HFFc6 (cell line): Measurements from ENCODE around the gene GIPC3. TPM values are rescaled to one million over a fixed set of nuclear protein-coding genes. Genes with fewer than 3 reads are reported as not detected.
"Not testable (repeated sequence)": the region's sequence is repeated elsewhere in the genome, so short reads cannot be mapped to it uniquely, and the experiment has no call there.

Source experiments
- DNase-seq: peaks from one replicate; pipeline ENCODE4 v3.0.0-alpha.2; 2018
- H3K27ac Mint-ChIP-seq: 2 replicates; pipeline ENCODE4 v1.8.0; 2020; ENCODE audit warnings: mild to moderate bottlenecking, mixed read lengths
- H3K27me3 Mint-ChIP-seq: 2 replicates; pipeline ENCODE4 v1.8.0; 2021; ENCODE audit warnings: mild to moderate bottlenecking, moderate library complexity, mixed read lengths; ENCODE audit not compliant: insufficient read depth
- H3K36me3 Mint-ChIP-seq: 2 replicates; pipeline ENCODE4 v1.8.0; 2021; ENCODE audit warnings: low read depth, mixed read lengths
- H3K4me1 Mint-ChIP-seq: 2 replicates; pipeline ENCODE4 v1.8.0; 2020; ENCODE audit warnings: low read depth, mixed read lengths
- H3K4me3 Mint-ChIP-seq: 2 replicates; pipeline ENCODE4 v1.8.0; 2020; ENCODE audit warnings: mild to moderate bottlenecking, moderate library complexity, mixed read lengths
- H3K9me3 Mint-ChIP-seq: 2 replicates; pipeline ENCODE4 v1.8.0; 2020; ENCODE audit warnings: mild to moderate bottlenecking, mixed read lengths
- CTCF ChIP-seq: fragments of 200-600 bp; sonication (generic); IDR thresholded peaks from 2 replicates; pipeline ENCODE4 v1.5.0; 2021; ENCODE audit warnings: antibody characterized with exemption, mild to moderate bottlenecking
- total RNA-seq, 6 experiments: library from RNA; stranded (reverse); fragmentation: NEBNext Ultra II Directional; extraction: Animal tissue kit (Norgen Biotek cat#: 25700); gene quantifications; 2 replicates in 1 of 6; 3 replicates in 5 of 6; pipeline ENCODE4 v1.2.3, GENCODE V29; 2021

The GIPC3 gene
- total RNA-seq, 6 experiments from 2014 or later = 0.10 to 0.17 (median 0.11) TPM; not detected in 2

- Mint-ChIP-seq H3K9me3 (no peaks in the 10 kb centered on the region), H3K27ac (peak within 1 kb of the TSS; percentile 96)
Measured at GRCh38 chr19:3557461-3558248, 27.6 kb upstream of the GIPC3 start, which contains the start of gene MFSD12. MFSD12 (minus strand) TSS chr19:3557586; CDS start chr19:3557403, 183 bp downstream.

GRCh38 chr19:3563709-3564524, 21.4 kb upstream of the GIPC3 start:
- H3K36me3 Mint-ChIP-seq = no peaks in the 10 kb centered on the region
- no peaks in the 10 kb centered on the region for H3K9me3 Mint-ChIP-seq
- DNase-seq = no peak
- H3K27ac Mint-ChIP-seq = no peak overlapping the region
- no peaks in the 10 kb centered on the region; the same call in 1 of the 2 replicates for H3K4me1 Mint-ChIP-seq
- TF ChIP-seq CTCF = no peak
- no peak overlapping the region for H3K4me3 Mint-ChIP-seq
- peaks cover 4% of the 10 kb centered on the region; the same call in 1 of the 2 replicates for H3K27me3 Mint-ChIP-seq

More at GRCh38 chr19:3557461-3558248, 27.6 kb upstream of the GIPC3 start, which contains the start of gene MFSD12:
- H3K27me3 Mint-ChIP-seq = peaks cover 1% of the 10 kb centered on the region; the same call in 1 of the 2 replicates
- TF ChIP-seq CTCF = no peak
- H3K4me1 Mint-ChIP-seq = peaks cover 25% of the 10 kb centered on the region
- H3K4me3 Mint-ChIP-seq = peak within 1 kb of the TSS; percentile 98
- peaks cover 3% of the 10 kb centered on the region; the same call in 1 of the 2 replicates for H3K36me3 Mint-ChIP-seq
- peak; percentile 91 for DNase-seq

- peaks cover 4% of the 10 kb centered on the region; the same call in 1 of the 2 replicates for H3K27me3 Mint-ChIP-seq
- no peak for TF ChIP-seq CTCF
- H3K27ac Mint-ChIP-seq = peak overlapping the region; percentile 49; the same call in 1 of the 2 replicates
- H3K4me3 Mint-ChIP-seq = no peak overlapping the region
- no peaks in the 10 kb centered on the region for H3K9me3 Mint-ChIP-seq
- H3K36me3 Mint-ChIP-seq = no peaks in the 10 kb centered on the region
- no peaks in the 10 kb centered on the region; the same call in 1 of the 2 replicates for H3K4me1 Mint-ChIP-seq
- no peak for DNase-seq
Measured at GRCh38 chr19:3565139-3565538, 20.1 kb upstream of the GIPC3 start.

- not testable (repeated sequence) for H3K9me3 Mint-ChIP-seq, H3K36me3 Mint-ChIP-seq, H3K4me3 Mint-ChIP-seq, H3K27ac Mint-ChIP-seq, H3K27me3 Mint-ChIP-seq, DNase-seq
- H3K4me1 Mint-ChIP-seq = peaks cover 13% of the 10 kb centered on the region
Measured at GRCh38 chr19:3570042-3570441, 15.2 kb upstream of the GIPC3 start.

GRCh38 chr19:3570606-3571011, 14.7 kb upstream of the GIPC3 start:
- H3K9me3 Mint-ChIP-seq = no peaks in the 10 kb centered on the region
- TF ChIP-seq CTCF = no peak
- peaks cover 3% of the 10 kb centered on the region for H3K27me3 Mint-ChIP-seq

More at GRCh38 chr19:3570606-3571011, 14.7 kb upstream of the GIPC3 start:
- no peak for DNase-seq
- H3K36me3 Mint-ChIP-seq = peaks cover 13% of the 10 kb centered on the region
- no peak overlapping the region for H3K27ac Mint-ChIP-seq
- H3K4me1 Mint-ChIP-seq = peaks cover 17% of the 10 kb centered on the region
- H3K4me3 Mint-ChIP-seq = no peak overlapping the region
